Natural killer cell (primary cell): Measurements from ENCODE around the gene PWWP2B. TPM values are rescaled to one million over a fixed set of nuclear protein-coding genes. Genes with fewer than 3 reads are reported as not detected.

Experiments
- ATAC-seq, 3 donors: fragments of 150-1000 bp in 2 of 3; fragments of 200-7000 bp in 1 of 3; cut with Tn5 transposase; 1 replicate in 1 of 3; 2 replicates in 2 of 3; pipeline ENCODE4 v1.10.0; 2021; ENCODE audit warnings: mild to moderate bottlenecking in 2 of 3, moderate library complexity in 2 of 3
- DNase-seq, 2 donors: peaks; one replicate each; pipeline versions ENCODE4 v3.0.0 to v3.0.0-alpha.2; 2013 to 2021; ENCODE audit warnings: mixed read lengths in 1 of 2
- H3K27ac ChIP-seq: one replicate; pipeline ENCODE4 v1.5.1; 2013; ENCODE audit warnings: mild to moderate bottlenecking, low read length
- H3K27me3 ChIP-seq: one replicate; pipeline ENCODE4 v1.6.1; 2013; ENCODE audit warnings: low read length; ENCODE audit not compliant: control insufficient read depth, insufficient read depth
- H3K36me3 ChIP-seq: one replicate; pipeline ENCODE4 v1.6.1; 2013; ENCODE audit warnings: low read length; ENCODE audit not compliant: control insufficient read depth, insufficient read depth
- H3K4me1 ChIP-seq: one replicate; pipeline ENCODE4 v1.6.1; 2013; ENCODE audit warnings: low read length; ENCODE audit not compliant: control insufficient read depth, insufficient read depth
- H3K4me3 ChIP-seq: one replicate; pipeline ENCODE4 v1.5.1; 2013; ENCODE audit warnings: low read length
- H3K9me3 ChIP-seq: one replicate; pipeline ENCODE4 v1.6.1; 2013; ENCODE audit warnings: low read length; ENCODE audit not compliant: control insufficient read depth, insufficient read depth
- H3K27ac Mint-ChIP-seq, 2 donors: one replicate each; pipeline ENCODE4 v1.8.0; 2022; ENCODE audit warnings: mild to moderate bottlenecking in 2 of 2, mixed read lengths in 2 of 2, moderate library complexity in 1 of 2
- H3K27me3 Mint-ChIP-seq, 2 donors: one replicate each; pipeline ENCODE4 v1.8.0; 2022; ENCODE audit warnings: low read depth in 2 of 2, mixed read lengths in 2 of 2
- H3K36me3 Mint-ChIP-seq: one replicate; pipeline ENCODE4 v1.8.0; 2022; ENCODE audit warnings: mixed read lengths
- H3K4me1 Mint-ChIP-seq, 2 donors: one replicate each; pipeline ENCODE4 v1.8.0; 2022; ENCODE audit warnings: mixed read lengths in 2 of 2
- H3K4me3 Mint-ChIP-seq: one replicate; pipeline ENCODE4 v1.8.0; 2022; ENCODE audit warnings: mild to moderate bottlenecking, moderate library complexity, mixed read lengths
- H3K9me3 Mint-ChIP-seq, 2 donors: one replicate each; pipeline ENCODE4 v1.8.0; 2022; ENCODE audit warnings: mixed read lengths in 2 of 2
- CTCF ChIP-seq: fragments of 200-600 bp; IDR thresholded peaks from one replicate; pipeline ENCODE4 v1.8.0; 2022; ENCODE audit warnings: antibody characterized with exemption
- WGBS: methylation state at CpG from one replicate; pipeline ENCODE4 v1.1.7; 2013; ENCODE audit warnings: missing lambda C conversion rate; ENCODE audit not compliant: insufficient coverage; 5-methylcytosine and 5-hydroxymethylcytosine counted together
- intact Hi-C: fragments of 100-400 bp; cut with micrococcal nuclease; formaldehyde crosslinking; loops from one replicate; pipeline ENCODE4 v1.14.2; 2022
- total RNA-seq, 4 donors: library from RNA; stranded (reverse); fragments of 120-200 nt in 1 of 4; gene quantifications; one replicate each; pipeline versions ENCODE4 v1.2.3 to v1.2.4, GENCODE V29; 2013 to 2022

The PWWP2B gene
- total RNA-seq, 3 donors from 2014 or later (not counting 1 experiment from before 2014, with no cell fraction given), result 23.7 to 29.5 (median 24.4) TPM

GRCh38 chr10:132349766-132350165, 47.2 kb upstream of the PWWP2B start:
- peaks cover 0 to 8% of the 10 kb centered on the region in 2 donors for H3K4me1 Mint-ChIP-seq
- Histone ChIP-seq H3K9me3 (no peaks in the 10 kb centered on the region), H3K36me3 (peaks cover 4% of the 10 kb centered on the region), H3K4me3 (no peak overlapping the region), H3K4me1 (no peaks in the 10 kb centered on the region), H3K27me3 (no peaks in the 10 kb centered on the region), H3K27ac (no peak overlapping the region)
- no peak overlapping the region for H3K27ac Mint-ChIP-seq
- DNase-seq, result no peak
- ATAC-seq, result no peak
- TF ChIP-seq CTCF, result no peak
- H3K36me3 Mint-ChIP-seq, result peaks cover 9% of the 10 kb centered on the region
- 94% methylated on average over 6 of the region's 6 CpGs for WGBS
- no peak overlapping the region for H3K4me3 Mint-ChIP-seq
- no peaks in the 10 kb centered on the region for H3K27me3 Mint-ChIP-seq
- intact Hi-C loops, result no loop called here
- H3K9me3 Mint-ChIP-seq, result no peaks in the 10 kb centered on the region

- Mint-ChIP-seq H3K27ac (no peak overlapping the region), H3K4me1 (peaks cover 0 to 8% of the 10 kb centered on the region in 2 donors), H3K4me3 (no peak overlapping the region), H3K9me3 (no peaks in the 10 kb centered on the region), H3K27me3 (no peaks in the 10 kb centered on the region), H3K36me3 (peaks cover 3% of the 10 kb centered on the region)
- no peak for ATAC-seq
- 92% methylated on average over 11 of the region's 11 CpGs for WGBS
- no peak for DNase-seq
- Histone ChIP-seq H3K4me3 (no peak overlapping the region), H3K4me1 (no peaks in the 10 kb centered on the region), H3K9me3 (no peaks in the 10 kb centered on the region), H3K36me3 (peaks cover 3% of the 10 kb centered on the region), H3K27me3 (no peaks in the 10 kb centered on the region), H3K27ac (no peak overlapping the region)
- intact Hi-C loops, result no loop called here
- no peak for TF ChIP-seq CTCF
Observed at GRCh38 chr10:132350391-132350790, 46.6 kb upstream of the PWWP2B start.

- Mint-ChIP-seq H3K36me3 (no peaks in the 10 kb centered on the region), H3K9me3 (no peaks in the 10 kb centered on the region), H3K27ac (no peak overlapping the region), H3K4me3 (no peak overlapping the region), H3K27me3 (no peaks in the 10 kb centered on the region), H3K4me1 (peaks cover 0 to 8% of the 10 kb centered on the region in 2 donors)
- Histone ChIP-seq H3K36me3 (peaks cover 2% of the 10 kb centered on the region), H3K9me3 (no peaks in the 10 kb centered on the region), H3K27me3 (no peaks in the 10 kb centered on the region), H3K4me1 (no peaks in the 10 kb centered on the region), H3K27ac (no peak overlapping the region), H3K4me3 (no peak overlapping the region)
- intact Hi-C loops, result no loop called here
- WGBS, result 95% methylated on average over 17 of the region's 17 CpGs
- DNase-seq (no peak), ATAC-seq (no peak)
- TF ChIP-seq CTCF, result no peak
Observed at GRCh38 chr10:132350946-132351345, 46.1 kb upstream of the PWWP2B start.

- ATAC-seq (no peak), DNase-seq (no peak)
- no peaks in the 10 kb centered on the region for H3K36me3 Mint-ChIP-seq
- intact Hi-C loops, result loop anchor here (1.0 kb wide), 1 partner anchor 128 kb away; no protein-coding TSS in a partner anchor
- H3K4me3 ChIP-seq, result no peak overlapping the region
- no peak overlapping the region for H3K4me3 Mint-ChIP-seq
- H3K27me3 Mint-ChIP-seq, result no peaks in the 10 kb centered on the region
- TF ChIP-seq CTCF, result no peak
- H3K4me1 Mint-ChIP-seq, result peaks cover 0 to 8% of the 10 kb centered on the region in 2 donors
- H3K27ac Mint-ChIP-seq, result no peak overlapping the region
- no peak overlapping the region for H3K27ac ChIP-seq
- no peaks in the 10 kb centered on the region for H3K4me1 ChIP-seq
- no peaks in the 10 kb centered on the region for H3K27me3 ChIP-seq
- peaks cover 2% of the 10 kb centered on the region for H3K36me3 ChIP-seq
- WGBS, result 96% methylated on average over 21 of the region's 25 CpGs
- no peaks in the 10 kb centered on the region for H3K9me3 ChIP-seq
- H3K9me3 Mint-ChIP-seq, result no peaks in the 10 kb centered on the region
Observed at GRCh38 chr10:132351611-132352010, 45.4 kb upstream of the PWWP2B start.
